GM18858 (cell line): Measurements from ENCODE around the gene CCRL2.
"Not testable (repeated sequence)": the region's sequence is repeated elsewhere in the genome, so short reads cannot be mapped to it uniquely, and the experiment has no call there.

Experiments
- ATAC-seq: cut with Tn5 transposase; IDR thresholded peaks from one replicate; pipeline ENCODE4 v1.9.1; 2021; ENCODE audit not compliant: unreplicated experiment

Gene CCRL2

GRCh38 chr3:46427916-46428833 is 21.1 kb downstream of the CCRL2 start:
- no peak for ATAC-seq

DNA sequence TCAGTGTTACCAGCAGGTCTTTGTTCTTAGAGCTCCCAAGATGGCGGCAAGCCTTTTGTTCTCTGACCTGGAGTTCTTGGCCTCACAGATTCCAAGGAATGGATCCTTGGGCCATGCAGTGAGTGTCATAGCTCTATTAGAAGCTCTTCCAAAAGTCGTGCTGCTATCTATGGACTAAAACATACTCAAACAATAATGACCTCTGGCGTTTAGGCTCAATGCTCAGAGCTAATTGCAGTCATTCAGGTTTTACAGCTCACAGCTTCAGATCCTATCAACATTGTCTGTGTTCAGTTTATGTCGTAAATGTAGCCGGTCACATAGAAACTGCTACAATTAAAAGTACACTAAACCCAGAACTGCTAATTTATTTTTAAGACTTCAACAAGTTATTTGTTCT is 22.2 kb downstream of the CCRL2 start:
- ATAC-seq: no peak

- no peak for ATAC-seq
Measured at GRCh38 chr3:46429671-46430070, 22.6 kb downstream of the CCRL2 start.

DNA sequence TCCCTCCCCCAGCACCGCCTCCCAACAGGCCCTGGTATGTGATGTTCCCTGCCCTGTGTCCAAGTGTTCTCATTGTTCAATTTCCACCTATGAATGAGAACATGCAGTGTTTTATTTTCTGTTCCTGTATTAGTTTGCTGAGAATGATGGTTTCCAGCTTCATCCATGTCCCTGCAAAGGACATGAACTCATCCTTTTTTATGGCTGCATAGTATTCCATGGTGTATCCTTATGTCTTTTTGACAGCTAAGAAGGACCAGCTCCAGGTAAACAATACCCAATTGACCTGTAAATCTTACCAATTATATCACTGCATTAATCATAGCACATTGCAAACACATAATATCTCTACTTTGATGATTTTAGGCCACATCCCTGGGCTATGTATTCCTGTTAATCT is 23.8 kb downstream of the CCRL2 start:
- ATAC-seq: not testable (repeated sequence)

DNA sequence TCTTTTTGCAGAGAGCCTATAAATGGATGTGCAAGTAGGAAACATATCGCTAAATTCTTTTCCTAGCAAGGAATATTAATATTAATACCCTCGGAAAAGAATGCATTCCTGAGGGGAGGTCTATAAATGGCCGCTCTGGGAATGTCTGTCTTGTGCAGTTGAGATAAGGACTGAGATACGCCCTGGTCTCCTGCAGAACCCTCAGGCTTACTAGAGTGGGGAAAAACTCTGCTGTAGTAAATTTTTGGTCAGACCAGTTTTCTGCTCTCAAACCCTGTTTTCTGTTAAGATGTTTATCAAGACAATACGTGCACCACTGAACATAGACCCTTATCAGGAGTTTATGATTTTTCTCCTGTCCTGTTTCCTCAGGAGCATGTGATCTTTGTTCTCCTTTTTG is 24.8 kb downstream of the CCRL2 start:
- ATAC-seq: not testable (repeated sequence)

GRCh38 chr3:46433118-46433517 is 26.1 kb downstream of the CCRL2 start:
- not testable (repeated sequence) for ATAC-seq

DNA sequence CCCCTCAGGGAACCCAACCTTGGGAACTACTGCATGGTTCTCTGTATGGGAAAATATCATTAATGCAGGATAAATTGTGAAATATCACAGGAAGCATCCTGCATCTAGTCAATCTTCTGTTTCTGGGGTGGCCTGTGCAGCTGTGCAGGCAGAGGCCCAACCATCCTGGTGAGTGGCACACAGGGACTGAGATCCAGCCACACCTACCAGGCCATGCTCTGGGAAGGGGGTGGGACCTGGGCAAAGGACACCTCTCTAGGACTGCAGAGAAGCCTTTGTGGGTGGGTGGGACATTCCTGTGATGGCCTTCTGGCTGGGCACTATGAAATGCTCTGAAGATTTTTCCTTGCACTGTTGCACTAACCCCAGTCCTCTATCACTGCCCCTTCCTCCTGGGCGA is 26.8 kb downstream of the CCRL2 start:
- ATAC-seq: no peak

- ATAC-seq: no peak
Measured at GRCh38 chr3:46435081-46435726, 28.1 kb downstream of the CCRL2 start.

DNA sequence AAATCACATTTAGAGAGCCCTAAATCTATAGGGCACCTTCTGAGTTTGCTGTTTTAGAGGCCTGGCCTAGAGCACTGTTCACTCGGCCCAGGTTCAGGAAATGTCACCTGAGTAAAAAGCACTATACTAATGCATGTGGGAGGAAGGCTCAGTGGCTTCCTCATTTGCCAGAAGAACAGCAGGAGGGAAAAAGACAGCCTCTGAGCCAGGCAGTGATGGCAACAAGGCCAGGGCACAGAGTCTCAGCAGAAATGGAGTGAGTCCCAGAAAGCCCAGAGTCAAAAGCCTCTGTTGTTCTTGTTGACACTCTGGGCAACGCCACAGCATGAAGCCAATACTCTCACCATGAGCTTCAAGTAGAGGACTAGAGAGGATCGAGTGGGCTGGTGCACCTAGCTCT is 31.8 kb downstream of the CCRL2 start:
- no peak for ATAC-seq

DNA sequence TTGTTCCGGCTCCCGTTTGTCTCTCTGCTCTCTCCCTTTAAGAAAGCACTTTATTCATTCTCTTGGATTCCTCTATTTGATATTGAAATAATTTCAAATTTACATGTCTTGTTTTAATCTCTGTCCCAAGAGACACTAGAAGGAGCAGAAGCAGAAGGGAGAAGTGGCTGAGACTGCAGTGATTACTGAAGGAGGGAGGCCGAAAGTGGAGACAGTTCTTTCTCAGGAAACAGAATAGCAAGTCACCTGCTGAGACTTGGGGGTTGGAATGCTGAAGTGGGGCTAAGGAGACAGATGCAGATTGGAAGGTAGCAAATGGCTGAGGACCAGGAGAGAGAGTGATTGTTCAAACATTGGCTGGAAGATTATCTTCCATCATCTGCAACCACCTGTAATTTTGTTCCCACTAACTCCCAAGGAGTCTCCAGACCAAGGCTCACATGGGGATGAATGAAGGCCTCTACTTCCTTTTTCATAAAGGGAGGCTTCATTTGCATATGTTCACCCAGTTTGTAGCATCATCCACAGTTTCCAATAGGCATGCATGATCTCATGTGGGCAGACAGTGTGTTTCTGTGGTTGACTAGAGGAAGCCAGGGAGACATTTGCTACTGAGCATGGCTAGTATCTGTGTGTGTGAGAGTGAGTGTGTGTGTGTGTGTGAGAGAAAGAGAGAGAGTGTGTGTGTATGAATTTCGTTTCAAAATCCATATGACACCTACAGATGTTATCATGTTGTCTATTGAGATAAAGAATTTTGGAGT is 33.7 kb downstream of the CCRL2 start:
- ATAC-seq: peak; percentile 69

GRCh38 chr3:46442576-46443530 is 35.8 kb downstream of the CCRL2 start:
- ATAC-seq: no peak

- no peak for ATAC-seq
Measured at GRCh38 chr3:46447228-46447985, 40.3 kb downstream of the CCRL2 start.

- ATAC-seq: no peak
Measured at GRCh38 chr3:46448721-46449120, 41.7 kb downstream of the CCRL2 start.

DNA sequence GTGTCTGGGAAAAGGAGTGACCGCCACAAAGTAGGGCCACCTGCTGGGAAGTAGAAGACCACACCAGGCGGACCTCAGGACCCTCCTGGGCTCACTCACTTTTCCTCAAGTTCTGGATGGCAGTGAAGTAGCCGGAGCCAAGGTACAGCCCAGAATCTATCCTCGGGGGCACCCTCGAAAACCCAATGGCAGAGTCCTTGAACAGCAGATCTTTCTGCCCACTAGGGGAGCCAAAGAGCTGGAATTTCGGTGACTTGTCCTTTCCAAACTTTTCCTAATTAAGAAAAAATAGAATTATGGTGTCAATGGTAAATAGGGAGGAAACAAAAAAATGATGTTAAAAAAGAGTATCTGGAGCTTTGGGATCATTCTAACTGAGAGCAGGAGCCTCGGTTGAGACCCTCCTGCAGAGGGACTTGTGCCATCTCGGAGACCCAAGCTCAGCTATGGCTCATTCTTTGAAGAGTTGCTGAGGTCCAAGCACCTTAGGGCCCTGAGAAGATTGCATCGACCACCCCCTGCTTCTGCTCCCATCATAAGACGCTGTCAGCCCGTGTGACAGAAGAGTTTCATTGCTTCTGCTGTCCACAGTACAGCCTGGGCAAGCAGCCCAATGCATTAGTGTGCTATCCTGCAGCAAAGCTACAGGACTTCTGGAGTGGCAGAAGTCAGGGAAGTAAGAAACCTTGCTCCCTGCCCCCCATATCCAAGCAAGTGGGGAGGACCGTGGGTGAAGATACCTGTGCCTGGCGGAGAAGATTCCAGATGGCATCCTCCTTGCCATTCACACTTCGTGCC is 42.9 kb downstream of the CCRL2 start:
- no peak for ATAC-seq

DNA sequence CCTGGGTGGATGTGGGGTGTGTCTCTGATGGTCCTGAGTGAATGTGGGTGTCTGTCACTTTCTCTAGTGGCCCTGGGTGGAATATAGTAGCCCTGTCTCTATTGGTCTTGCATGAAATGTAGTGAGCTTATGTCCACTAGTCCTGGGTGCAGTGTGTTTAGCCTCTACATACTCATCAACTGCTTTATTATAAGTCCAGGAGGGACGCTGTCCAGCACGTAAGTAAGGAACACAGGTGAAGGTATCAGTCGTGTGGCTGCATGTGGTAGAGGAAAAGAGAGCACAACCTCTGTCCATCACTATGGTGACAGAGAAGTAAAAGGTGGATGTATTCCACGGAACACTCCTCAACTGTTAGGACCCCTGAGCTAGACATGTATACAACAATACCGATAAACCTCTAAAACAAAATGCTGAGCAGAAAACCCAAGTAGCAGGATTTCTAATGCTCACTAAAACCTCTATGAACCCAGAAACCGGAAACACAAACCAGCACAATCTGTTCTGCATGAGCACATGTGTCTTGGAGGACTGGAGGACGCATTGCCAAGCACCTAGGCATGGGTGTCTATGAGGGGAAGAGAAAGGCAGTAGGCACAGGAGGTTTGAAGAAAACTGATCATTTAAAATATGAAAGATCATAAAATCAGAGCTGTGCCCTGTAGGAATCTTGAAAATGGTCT is 46.6 kb downstream of the CCRL2 start:
- ATAC-seq: no peak

DNA sequence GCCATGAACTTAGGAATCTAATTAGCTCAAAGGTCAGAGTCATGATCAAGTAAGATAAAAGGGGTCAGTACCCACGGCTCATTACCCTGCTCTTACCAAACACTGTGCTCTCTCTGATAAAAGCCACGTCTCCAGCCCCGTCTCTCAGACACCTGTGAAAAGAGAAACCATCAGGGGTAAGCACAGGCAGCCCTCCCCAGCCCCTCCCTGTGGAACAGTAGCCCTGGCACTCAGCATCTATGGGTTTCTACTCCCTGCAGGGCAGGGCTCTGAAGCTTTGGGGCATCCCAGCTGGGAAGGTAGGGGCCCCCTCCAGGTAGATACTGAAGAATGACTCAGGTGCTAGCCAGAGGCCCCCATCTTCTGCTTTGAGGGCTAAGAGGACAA is 47.1 kb downstream of the CCRL2 start:
- ATAC-seq: no peak

- no peak for ATAC-seq
Measured at GRCh38 chr3:46454606-46455005, 47.5 kb downstream of the CCRL2 start.
